HEK293 (cell line): ENCODE results near the gene C1orf21.
A peak's percentile ranks its signal among the peaks of the same experiment; 100 is the strongest.

Source experiments
- CTCF ChIP-seq: fragments of 450-650 bp; formaldehyde crosslinking; IDR thresholded peaks from 2 replicates; pipeline ENCODE4 v1.5.1; 2016; ENCODE audit warnings: missing biosample characterization, missing genetic modification characterization
- GLIS1 ChIP-seq: fragments of 450-650 bp; formaldehyde crosslinking; IDR thresholded peaks from 2 replicates; pipeline ENCODE4 v1.5.1; 2016; ENCODE audit warnings: missing biosample characterization, missing genetic modification characterization
- INSM2 ChIP-seq: fragments of 450-650 bp; formaldehyde crosslinking; IDR thresholded peaks from 2 replicates; pipeline ENCODE4 v1.5.1; 2016; ENCODE audit warnings: missing biosample characterization, missing genetic modification characterization
- KLF1 ChIP-seq: fragments of 450-650 bp; formaldehyde crosslinking; IDR thresholded peaks from 2 replicates; pipeline ENCODE4 v1.5.1; 2016; ENCODE audit warnings: missing biosample characterization, missing genetic modification characterization
- KLF8 ChIP-seq: fragments of 450-650 bp; formaldehyde crosslinking; IDR thresholded peaks from 2 replicates; pipeline ENCODE4 v1.5.1; 2016; ENCODE audit warnings: missing biosample characterization, missing genetic modification characterization
- MZF1 ChIP-seq: fragments of 450-650 bp; formaldehyde crosslinking; IDR thresholded peaks from 2 replicates; pipeline ENCODE4 v1.5.1; 2017; ENCODE audit warnings: missing biosample characterization, missing genetic modification characterization, borderline replicate concordance
- OVOL3 ChIP-seq: fragments of 450-650 bp; formaldehyde crosslinking; IDR thresholded peaks from 2 replicates; pipeline ENCODE4 v1.5.1; 2016; ENCODE audit warnings: missing biosample characterization, missing genetic modification characterization
- PBX3 ChIP-seq: sonication (generic); formaldehyde crosslinking; IDR thresholded peaks from 2 replicates; pipeline ENCODE4 v1.8.1; 2022; ENCODE audit warnings: mild to moderate bottlenecking, moderate library complexity, missing genetic modification reagents
- PRDM1 ChIP-seq: fragments of 450-650 bp; formaldehyde crosslinking; IDR thresholded peaks from 2 replicates; pipeline ENCODE4; 2016; ENCODE audit warnings: missing biosample characterization, missing genetic modification characterization
- SALL2 ChIP-seq: fragments of 450-650 bp; formaldehyde crosslinking; IDR thresholded peaks from 2 replicates; pipeline ENCODE4 v1.5.0; 2017; ENCODE audit warnings: missing biosample characterization, mild to moderate bottlenecking, missing genetic modification characterization, borderline replicate concordance
- ZBTB17 ChIP-seq: fragments of 450-650 bp; formaldehyde crosslinking; IDR thresholded peaks from 2 replicates; pipeline ENCODE4 v1.5.1; 2016; ENCODE audit warnings: missing biosample characterization, missing genetic modification characterization
- ZBTB44 ChIP-seq: fragments of 450-650 bp; IDR thresholded peaks from 2 replicates; pipeline ENCODE4 v1.5.1; 2018; ENCODE audit warnings: missing biosample characterization, mild to moderate bottlenecking, missing genetic modification characterization
- ZNF140 ChIP-seq: fragments of 450-650 bp; formaldehyde crosslinking; IDR thresholded peaks from 2 replicates; pipeline ENCODE4 v1.5.1; 2016; ENCODE audit warnings: missing biosample characterization, missing genetic modification characterization
- ZNF2 ChIP-seq: fragments of 450-650 bp; formaldehyde crosslinking; IDR thresholded peaks from 2 replicates; pipeline ENCODE4 v1.5.1; 2016; ENCODE audit warnings: missing biosample characterization, missing genetic modification characterization
- ZNF223 ChIP-seq: fragments of 450-650 bp; formaldehyde crosslinking; IDR thresholded peaks from 2 replicates; pipeline ENCODE4 v1.5.1; 2016; ENCODE audit warnings: missing biosample characterization, missing genetic modification characterization
- ZNF26 ChIP-seq: fragments of 450-650 bp; formaldehyde crosslinking; IDR thresholded peaks from 2 replicates; pipeline ENCODE4 v1.5.1; 2016; ENCODE audit warnings: missing biosample characterization, missing genetic modification characterization
- ZNF366 ChIP-seq: fragments of 450-650 bp; formaldehyde crosslinking; conservative IDR thresholded peaks from 2 replicates; pipeline ENCODE4 v1.5.1; 2016; ENCODE audit warnings: missing biosample characterization, missing genetic modification characterization
- ZNF398 ChIP-seq: fragments of 450-650 bp; formaldehyde crosslinking; IDR thresholded peaks from 2 replicates; pipeline ENCODE4 v1.5.1; 2017; ENCODE audit warnings: missing biosample characterization, missing genetic modification characterization
- ZNF530 ChIP-seq: fragments of 450-650 bp; formaldehyde crosslinking; IDR thresholded peaks from 2 replicates; pipeline ENCODE4 v1.5.1; 2016; ENCODE audit warnings: low read depth, missing biosample characterization, missing genetic modification characterization
- ZNF555 ChIP-seq: fragments of 450-650 bp; formaldehyde crosslinking; conservative IDR thresholded peaks from 2 replicates; pipeline ENCODE4 v1.5.1; 2017; ENCODE audit warnings: missing biosample characterization, mild to moderate bottlenecking, missing genetic modification characterization, inconsistent platforms
- ZNF561 ChIP-seq: fragments of 450-650 bp; IDR thresholded peaks from 2 replicates; pipeline ENCODE4 v1.5.1; 2018; ENCODE audit warnings: missing biosample characterization, missing genetic modification characterization, borderline replicate concordance
- ZNF654 ChIP-seq: fragments of 450-650 bp; formaldehyde crosslinking; IDR thresholded peaks from 2 replicates; pipeline ENCODE4 v1.5.1; 2016; ENCODE audit warnings: low read depth, missing biosample characterization, missing genetic modification characterization
- ZNF677 ChIP-seq: fragments of 450-650 bp; IDR thresholded peaks from 2 replicates; pipeline ENCODE4 v1.5.0; 2018; ENCODE audit warnings: missing biosample characterization, mild to moderate bottlenecking, missing genetic modification characterization, moderate library complexity
- ZNF704 ChIP-seq: fragments of 450-650 bp; formaldehyde crosslinking; IDR thresholded peaks from 2 replicates; pipeline ENCODE4 v1.5.1; 2016; ENCODE audit warnings: missing biosample characterization, missing genetic modification characterization
- ZNF768 ChIP-seq: fragments of 450-650 bp; formaldehyde crosslinking; IDR thresholded peaks from 2 replicates; pipeline ENCODE4 v1.5.1; 2018; ENCODE audit warnings: missing biosample characterization, mild to moderate bottlenecking, missing genetic modification characterization
- ZNF777 ChIP-seq: fragments of 450-650 bp; formaldehyde crosslinking; IDR thresholded peaks from 2 replicates; pipeline ENCODE4 v1.5.1; 2017; ENCODE audit warnings: missing biosample characterization, missing genetic modification characterization, borderline replicate concordance
- ZSCAN16 ChIP-seq: fragments of 450-650 bp; formaldehyde crosslinking; IDR thresholded peaks from 2 replicates; pipeline ENCODE4 v1.5.1; 2016; ENCODE audit warnings: missing biosample characterization, missing genetic modification characterization

C1orf21 gene

GRCh38 chr1:184379111-184379752 lies 7.6 kb upstream of the C1orf21 start (continued):
- TF ChIP-seq ZNF26 (tag by site-specific recombination) (no peak), ZNF140 (tag by site-specific recombination) (no peak), ZNF530 (no peak), CTCF (peak; percentile 83), ZNF555 (no peak), ZNF777 (tag by site-specific recombination) (no peak), MZF1 (tag by site-specific recombination) (peak; percentile 87), ZSCAN16 (no peak), GLIS1 (0 out of 2 replicates have a peak, but pooled peaks have one; percentile 13), ZNF398 (tag by site-specific recombination) (no peak), OVOL3 (tag by site-specific recombination) (0 out of 2 replicates have a peak, but pooled peaks have one; percentile 21), ZNF677 (tag by site-specific recombination) (no peak), ZNF366 (tag by site-specific recombination) (no peak), ZNF561 (tag by site-specific recombination) (0 out of 2 replicates have a peak, but pooled peaks have one; percentile 37), KLF8 (tag by site-specific recombination) (no peak), ZNF2 (tag by site-specific recombination) (no peak), ZBTB17 (peak; percentile 40; the same call in 1 of the 2 replicates), PRDM1 (tag by site-specific recombination) (no peak), ZNF704 (tag by site-specific recombination) (no peak), ZNF223 (tag by site-specific recombination) (no peak), INSM2 (tag by site-specific recombination) (no peak), KLF1 (tag by site-specific recombination) (no peak), ZNF768 (no peak), SALL2 (tag by site-specific recombination) (no peak), ZBTB44 (tag by site-specific recombination) (peak; percentile 4; the same call in 1 of the 2 replicates), ZNF654 (tag by site-specific recombination) (peak; percentile 66), PBX3 (CRISPR knock-in tag) (no peak)
